Activated CD4-positive, alpha-beta T cell treated with anti-CD3 and anti-CD28 coated beads for 1 hour (primary cell): Measurements from ENCODE around the gene MAP3K20.

Experiments
- DNase-seq: peaks from one replicate; pipeline ENCODE4 v3.0.0-alpha.2; 2020

Gene MAP3K20

GRCh38 chr2:173210270-173211196 is 134.9 kb downstream of the MAP3K20 start:
- no peak for DNase-seq

GRCh38 chr2:173213181-173213580 is 137.5 kb downstream of the MAP3K20 start:
- no peak for DNase-seq

DNA sequence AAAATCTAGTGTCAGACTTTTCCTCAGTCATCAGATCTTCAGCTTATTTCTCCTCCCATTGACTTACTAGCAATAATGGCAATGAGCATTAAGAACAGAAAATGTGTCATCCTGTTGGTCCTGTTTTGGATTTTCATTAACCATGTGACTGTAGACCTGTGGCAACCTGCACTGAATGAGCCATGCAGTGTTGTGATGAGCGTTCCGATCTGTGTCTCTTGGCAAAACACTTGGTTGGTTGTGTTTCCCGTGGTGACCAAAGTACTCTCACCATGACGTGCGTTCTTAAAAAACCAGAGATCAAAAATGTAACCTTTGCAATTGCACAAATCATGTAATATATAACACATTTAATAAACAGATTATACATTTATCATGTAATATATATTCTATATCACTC is 138.6 kb downstream of the MAP3K20 start:
- no peak for DNase-seq

- no peak for DNase-seq
These were observed 139.7 kb downstream of the MAP3K20 start for GRCh38 chr2:173215316-173215715.

DNA sequence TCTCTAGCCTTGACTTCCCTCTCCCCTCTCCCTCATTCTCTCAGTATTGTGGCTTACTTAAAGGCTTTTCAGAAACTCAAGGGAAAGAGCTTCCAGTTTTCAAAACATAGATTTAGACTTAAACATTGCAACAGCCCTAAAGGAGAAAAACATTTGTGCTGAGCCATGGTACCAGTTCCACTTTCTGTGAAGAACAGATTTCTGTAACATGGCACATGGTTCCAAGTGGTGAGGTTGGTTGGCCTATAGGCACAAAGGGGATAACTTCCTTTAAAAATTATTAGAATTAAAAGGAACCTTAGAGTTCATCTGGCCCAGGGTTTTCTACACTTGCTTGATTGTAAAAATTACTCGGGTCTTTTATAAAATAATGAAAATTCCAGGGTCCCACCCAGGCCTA is 140.4 kb downstream of the MAP3K20 start:
- no peak for DNase-seq

- no peak for DNase-seq
These were observed 141.0 kb downstream of the MAP3K20 start for GRCh38 chr2:173216668-173217067.

DNA sequence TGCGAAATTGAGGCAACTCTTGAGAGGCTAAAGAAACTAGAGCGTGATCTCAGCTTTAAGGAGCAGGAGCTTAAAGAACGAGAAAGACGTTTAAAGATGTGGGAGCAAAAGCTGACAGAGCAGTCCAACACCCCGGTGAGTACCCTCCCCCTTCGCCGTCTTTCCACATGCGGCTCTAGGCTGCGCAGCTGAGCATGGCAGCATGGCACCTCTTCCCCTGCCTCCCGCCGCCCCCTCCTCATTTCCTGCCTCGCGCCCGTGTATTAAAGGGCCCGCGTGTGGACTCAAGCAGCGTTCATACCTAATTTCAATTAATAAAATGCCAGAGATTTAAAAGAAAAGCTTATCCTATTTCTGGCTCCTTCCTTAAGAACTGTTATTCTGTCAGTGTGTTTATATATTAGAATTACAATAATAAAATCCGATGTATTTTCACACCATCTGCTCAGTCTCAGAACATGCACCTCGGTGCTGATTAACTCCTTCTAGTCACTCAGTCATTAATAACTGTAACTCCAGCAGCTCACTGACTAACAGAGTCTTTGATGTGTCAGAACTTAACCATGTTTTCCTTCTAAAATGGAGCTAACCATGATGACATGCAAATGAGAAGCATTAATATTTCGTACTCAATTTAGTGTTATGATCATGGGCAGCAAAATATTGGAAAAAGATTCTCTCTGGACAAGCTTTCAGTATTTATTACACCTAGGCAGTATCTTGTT is 141.6 kb downstream of the MAP3K20 start:
- DNase-seq = no peak

DNA sequence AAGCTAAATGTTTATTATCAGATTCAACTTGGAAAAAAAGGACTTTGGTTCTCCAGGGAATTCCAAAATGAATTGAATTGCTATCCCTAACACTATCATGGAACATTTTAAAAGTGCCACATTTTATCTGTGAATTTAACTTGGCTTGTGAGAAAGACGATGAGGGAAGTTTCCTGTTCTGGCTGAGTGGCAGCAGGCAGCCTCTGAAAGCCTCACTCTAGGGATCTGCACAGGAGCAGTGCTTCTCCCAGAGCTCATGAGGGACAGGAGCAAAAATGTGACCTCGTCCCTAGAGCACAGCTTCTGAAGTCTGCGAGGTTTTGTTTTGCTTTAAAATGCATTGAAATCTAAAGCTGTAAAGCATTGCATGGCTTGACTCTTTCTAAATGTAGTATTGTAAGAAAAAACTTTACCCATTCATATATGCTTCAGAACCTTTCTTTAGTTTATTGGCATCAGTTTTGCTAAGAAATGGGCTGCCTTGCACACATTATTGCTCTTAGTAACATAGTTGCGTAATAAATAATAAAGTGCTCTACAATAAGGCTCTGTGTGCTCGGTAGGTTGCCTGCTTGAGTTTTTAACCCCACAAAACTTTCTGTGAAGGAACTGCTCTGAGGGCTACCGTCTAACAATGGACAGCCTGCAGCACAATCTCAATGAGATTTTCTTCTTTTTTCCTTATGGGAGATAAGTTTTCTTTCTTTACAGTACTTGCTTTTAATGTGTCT is 142.8 kb downstream of the MAP3K20 start:
- no peak for DNase-seq

DNA sequence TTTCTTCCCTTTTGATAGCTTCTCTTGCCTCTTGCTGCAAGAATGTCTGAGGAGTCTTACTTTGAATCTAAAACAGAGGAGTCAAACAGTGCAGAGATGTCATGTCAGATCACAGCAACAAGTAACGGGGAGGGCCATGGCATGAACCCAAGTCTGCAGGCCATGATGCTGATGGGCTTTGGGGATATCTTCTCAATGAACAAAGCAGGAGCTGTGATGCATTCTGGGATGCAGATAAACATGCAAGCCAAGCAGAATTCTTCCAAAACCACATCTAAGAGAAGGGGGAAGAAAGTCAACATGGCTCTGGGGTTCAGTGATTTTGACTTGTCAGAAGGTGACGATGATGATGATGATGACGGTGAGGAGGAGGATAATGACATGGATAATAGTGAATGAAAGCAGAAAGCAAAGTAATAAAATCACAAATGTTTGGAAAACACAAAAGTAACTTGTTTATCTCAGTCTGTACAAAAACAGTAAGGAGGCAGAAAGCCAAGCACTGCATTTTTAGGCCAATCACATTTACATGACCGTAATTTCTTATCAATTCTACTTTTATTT is 145.6 kb downstream of the MAP3K20 start:
- no peak for DNase-seq

DNA sequence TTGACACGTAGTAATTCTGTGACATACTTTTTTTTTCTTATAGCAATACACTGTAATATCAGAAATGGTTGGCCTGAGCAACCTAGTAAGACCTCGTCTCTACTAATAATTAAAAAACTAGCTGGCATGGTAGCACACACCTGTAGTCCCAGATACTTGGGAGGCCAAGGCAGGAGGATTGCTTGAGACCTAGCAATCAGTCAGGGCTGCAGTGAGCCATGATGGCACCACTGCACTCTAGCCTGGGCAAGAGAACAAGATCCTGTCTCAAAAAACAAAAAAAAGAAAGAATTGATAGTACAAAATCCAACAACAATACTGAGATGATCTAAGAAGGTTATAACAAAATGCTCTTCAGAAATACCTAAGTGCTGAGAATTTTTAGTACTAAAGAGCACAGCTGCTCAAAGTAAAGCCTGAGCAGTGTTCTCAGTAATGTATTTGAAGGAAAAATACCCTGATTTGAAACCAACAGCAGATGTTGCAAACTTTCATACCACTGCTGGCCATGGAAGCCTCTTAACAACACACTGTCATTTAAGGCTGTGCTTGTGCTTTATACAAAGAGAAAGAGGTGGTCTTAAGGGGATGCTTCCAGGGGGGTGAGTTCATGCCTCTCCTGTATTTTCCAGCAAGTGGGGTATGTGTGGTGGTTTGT is 146.4 kb downstream of the MAP3K20 start:
- no peak for DNase-seq

DNA sequence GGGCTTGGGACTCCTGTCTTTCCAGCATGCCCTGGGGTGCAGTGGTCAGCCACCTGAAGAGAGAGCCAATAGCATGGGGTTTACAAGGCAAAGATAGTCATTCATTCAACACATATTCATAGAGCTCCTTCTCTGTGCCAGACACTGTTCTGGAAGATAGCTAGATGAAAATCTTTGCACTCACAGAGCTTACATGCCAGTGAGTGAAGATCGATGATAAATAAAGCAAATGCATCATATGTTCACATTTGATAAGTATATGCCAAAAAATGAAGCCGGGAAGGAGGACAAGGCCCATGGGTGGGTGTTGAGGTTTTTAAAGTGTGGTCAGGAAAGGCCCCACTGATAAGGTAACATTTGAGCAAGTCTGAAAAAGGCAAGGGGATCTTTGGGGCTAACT is 148.2 kb downstream of the MAP3K20 start:
- no peak for DNase-seq

- DNase-seq = no peak
These were observed 151.5 kb downstream of the MAP3K20 start for GRCh38 chr2:173226899-173227698.

- no peak for DNase-seq
These were observed 153.4 kb downstream of the MAP3K20 start for GRCh38 chr2:173229086-173229485.

DNA sequence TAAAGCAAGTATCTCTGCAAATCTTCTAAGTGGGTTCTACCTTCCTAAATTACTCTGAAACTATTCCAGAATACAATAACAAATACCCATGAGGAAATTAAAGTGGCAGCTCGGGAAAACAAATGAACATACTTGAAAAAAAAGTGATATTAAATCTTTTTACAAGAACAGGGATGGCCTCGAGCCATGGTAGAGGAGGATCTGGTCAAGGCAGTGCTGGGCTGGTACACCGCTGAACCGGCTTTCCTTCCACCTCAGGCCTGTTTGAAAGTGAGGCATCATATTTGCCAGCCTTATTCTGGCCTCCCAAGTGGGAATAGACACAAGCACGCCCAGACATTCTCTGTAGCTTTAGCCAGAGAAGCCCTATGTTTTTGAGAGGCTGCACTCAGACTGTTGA is 154.5 kb downstream of the MAP3K20 start:
- no peak for DNase-seq

GRCh38 chr2:173231042-173231441 is 155.4 kb downstream of the MAP3K20 start:
- DNase-seq = no peak

- no peak for DNase-seq
These were observed 155.8 kb downstream of the MAP3K20 start for GRCh38 chr2:173231465-173231864.

GRCh38 chr2:173232956-173233744 is 157.5 kb downstream of the MAP3K20 start:
- no peak for DNase-seq

GRCh38 chr2:173235947-173236803 is 160.5 kb downstream of the MAP3K20 start:
- DNase-seq = no peak

GRCh38 chr2:173238385-173238784 is 162.7 kb downstream of the MAP3K20 start:
- DNase-seq = no peak

DNA sequence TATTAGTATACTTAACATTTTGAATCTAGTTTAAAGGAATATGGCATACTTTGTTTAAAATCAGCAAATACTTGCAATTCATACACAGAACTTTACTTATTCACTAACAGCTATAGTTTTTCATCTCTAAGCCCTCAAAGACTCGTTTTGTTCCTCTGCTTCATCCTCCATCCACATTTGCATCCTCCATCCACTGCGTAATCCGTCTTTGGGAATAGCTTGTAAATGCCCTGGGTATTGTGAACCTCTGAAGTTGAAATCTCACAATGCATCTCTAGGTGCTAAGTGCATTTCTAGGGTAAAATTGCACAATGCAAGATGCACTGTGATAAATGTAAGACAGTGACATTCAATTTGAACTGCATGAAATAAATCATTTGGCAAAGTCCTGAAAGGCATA is 163.2 kb downstream of the MAP3K20 start:
- DNase-seq = no peak
